DOHH2 (cell line): ENCODE data around the gene GBF1.
A peak's percentile ranks its signal among the peaks of the same experiment; 100 is the strongest.

Experiments used
- H3F3A ChIP-seq: fragments of 200-600 bp; sonication (generic), shearing (Covaris generic); 2 replicates; pipeline ENCODE4 v1.6.0; 2016; ENCODE audit warnings: antibody characterized with exemption, mild to moderate bottlenecking; ENCODE audit not compliant: control insufficient read depth, insufficient read depth
- H3K27ac ChIP-seq: fragments of 200-600 bp; sonication (generic); 2 replicates; pipeline ENCODE4 v1.5.1; 2014; ENCODE audit warnings: low read depth, mild to moderate bottlenecking, low read length, moderate library complexity
- H3K27me3 ChIP-seq: fragments of 200-600 bp; sonication (generic); 2 replicates; pipeline ENCODE4 v1.6.1; 2014; ENCODE audit warnings: mild to moderate bottlenecking, low read length, mixed read lengths; ENCODE audit not compliant: control insufficient read depth
- H3K36me3 ChIP-seq: fragments of 200-600 bp; sonication (generic); 2 replicates; pipeline ENCODE4 v1.6.1; 2014; ENCODE audit warnings: mild to moderate bottlenecking, low read length, moderate library complexity, mixed read lengths; ENCODE audit not compliant: control insufficient read depth
- H3K4me1 ChIP-seq: fragments of 200-600 bp; sonication (generic); 2 replicates; pipeline ENCODE4 v1.6.1; 2014; ENCODE audit warnings: mild to moderate bottlenecking, low read length, mixed read lengths; ENCODE audit not compliant: control insufficient read depth
- H3K4me2 ChIP-seq: fragments of 200-600 bp; sonication (generic); 2 replicates; pipeline ENCODE4 v1.6.0; 2014; ENCODE audit warnings: mild to moderate bottlenecking, low read length, moderate library complexity
- H3K4me3 ChIP-seq: fragments of 200-600 bp; sonication (generic); 2 replicates; pipeline ENCODE4 v1.5.1; 2014; ENCODE audit warnings: mild to moderate bottlenecking, low read length, mixed read lengths
- H3K79me2 ChIP-seq: fragments of 200-600 bp; sonication (generic); 2 replicates; pipeline ENCODE4 v1.6.1; 2014; ENCODE audit warnings: mild to moderate bottlenecking, low read length, mixed read lengths; ENCODE audit not compliant: control insufficient read depth
- H3K9me2 ChIP-seq: fragments of 200-600 bp; sonication (generic); replicated peaks from 2 replicates; pipeline ENCODE4 v1.6.1; 2014; ENCODE audit warnings: mild to moderate bottlenecking, low read length, mixed read lengths; ENCODE audit not compliant: control insufficient read depth
- H3K9me3 ChIP-seq: fragments of 200-600 bp; sonication (generic); 2 replicates; pipeline ENCODE4 v1.6.1; 2014; ENCODE audit warnings: antibody characterized with exemption, low read length, mixed read lengths; ENCODE audit not compliant: control insufficient read depth, insufficient read depth
- H4K20me1 ChIP-seq: fragments of 200-600 bp; sonication (generic); 2 replicates; pipeline ENCODE4 v1.6.0; 2014; ENCODE audit warnings: low read depth, mild to moderate bottlenecking, antibody characterized with exemption, low read length, moderate library complexity; ENCODE audit not compliant: control insufficient read depth, insufficient read depth
- EZH2phosphoT487 ChIP-seq: fragments of 200-600 bp; sonication (generic); IDR thresholded peaks from 2 replicates; pipeline ENCODE4 v1.6.1; 2017; ENCODE audit warnings: borderline replicate concordance, mild to moderate bottlenecking, antibody characterized with exemption, low read length, moderate library complexity, mixed read lengths
- TF ChIP-seq, protein P1 (sequence below): fragments of 200-600 bp; sonication (generic); IDR thresholded peaks from one replicate; pipeline ENCODE4 v1.5.1; 2014; ENCODE audit warnings: antibody characterized with exemption, mild to moderate bottlenecking, low read depth, low read length; ENCODE audit not compliant: poor library complexity, severe bottlenecking

Gene GBF1

GRCh38 chr10:102344067-102344466 is 98.7 kb downstream of the GBF1 start:
- Histone ChIP-seq H3K36me3 (peaks cover 5% of the 10 kb centered on the region; the same call in 1 of the 2 replicates), H3K79me2 (no peaks in the 10 kb centered on the region), H4K20me1 (no peaks in the 10 kb centered on the region), H3K9me3 (no peaks in the 10 kb centered on the region), H3K4me2 (no peak overlapping the region), H3K9me2 (no peaks in the 10 kb centered on the region), H3K4me1 (peaks cover 3% of the 10 kb centered on the region; the same call in 1 of the 2 replicates), H3K27me3 (no peaks in the 10 kb centered on the region), H3K4me3 (no peak overlapping the region), H3F3A (no peaks in the 10 kb centered on the region), H3K27ac (no peak overlapping the region)
- TF ChIP-seq, protein P1, sequence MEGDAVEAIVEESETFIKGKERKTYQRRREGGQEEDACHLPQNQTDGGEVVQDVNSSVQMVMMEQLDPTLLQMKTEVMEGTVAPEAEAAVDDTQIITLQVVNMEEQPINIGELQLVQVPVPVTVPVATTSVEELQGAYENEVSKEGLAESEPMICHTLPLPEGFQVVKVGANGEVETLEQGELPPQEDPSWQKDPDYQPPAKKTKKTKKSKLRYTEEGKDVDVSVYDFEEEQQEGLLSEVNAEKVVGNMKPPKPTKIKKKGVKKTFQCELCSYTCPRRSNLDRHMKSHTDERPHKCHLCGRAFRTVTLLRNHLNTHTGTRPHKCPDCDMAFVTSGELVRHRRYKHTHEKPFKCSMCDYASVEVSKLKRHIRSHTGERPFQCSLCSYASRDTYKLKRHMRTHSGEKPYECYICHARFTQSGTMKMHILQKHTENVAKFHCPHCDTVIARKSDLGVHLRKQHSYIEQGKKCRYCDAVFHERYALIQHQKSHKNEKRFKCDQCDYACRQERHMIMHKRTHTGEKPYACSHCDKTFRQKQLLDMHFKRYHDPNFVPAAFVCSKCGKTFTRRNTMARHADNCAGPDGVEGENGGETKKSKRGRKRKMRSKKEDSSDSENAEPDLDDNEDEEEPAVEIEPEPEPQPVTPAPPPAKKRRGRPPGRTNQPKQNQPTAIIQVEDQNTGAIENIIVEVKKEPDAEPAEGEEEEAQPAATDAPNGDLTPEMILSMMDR: no peak
- TF ChIP-seq EZH2phosphoT487: no peak

- Histone ChIP-seq H3K9me2 (no peaks in the 10 kb centered on the region), H4K20me1 (no peaks in the 10 kb centered on the region; the same call in 1 of the 2 replicates), H3K79me2 (no peaks in the 10 kb centered on the region), H3K36me3 (peaks cover 14% of the 10 kb centered on the region), H3K4me2 (no peak overlapping the region), H3K4me3 (no peak overlapping the region), H3K27me3 (no peaks in the 10 kb centered on the region), H3K27ac (no peak overlapping the region), H3K9me3 (no peaks in the 10 kb centered on the region), H3K4me1 (no peaks in the 10 kb centered on the region), H3F3A (no peaks in the 10 kb centered on the region)
- TF ChIP-seq EZH2phosphoT487: no peak
- TF ChIP-seq, protein P1: peak; percentile 46
Observed at GRCh38 chr10:102347236-102347828, 102.0 kb downstream of the GBF1 start.

DNA sequence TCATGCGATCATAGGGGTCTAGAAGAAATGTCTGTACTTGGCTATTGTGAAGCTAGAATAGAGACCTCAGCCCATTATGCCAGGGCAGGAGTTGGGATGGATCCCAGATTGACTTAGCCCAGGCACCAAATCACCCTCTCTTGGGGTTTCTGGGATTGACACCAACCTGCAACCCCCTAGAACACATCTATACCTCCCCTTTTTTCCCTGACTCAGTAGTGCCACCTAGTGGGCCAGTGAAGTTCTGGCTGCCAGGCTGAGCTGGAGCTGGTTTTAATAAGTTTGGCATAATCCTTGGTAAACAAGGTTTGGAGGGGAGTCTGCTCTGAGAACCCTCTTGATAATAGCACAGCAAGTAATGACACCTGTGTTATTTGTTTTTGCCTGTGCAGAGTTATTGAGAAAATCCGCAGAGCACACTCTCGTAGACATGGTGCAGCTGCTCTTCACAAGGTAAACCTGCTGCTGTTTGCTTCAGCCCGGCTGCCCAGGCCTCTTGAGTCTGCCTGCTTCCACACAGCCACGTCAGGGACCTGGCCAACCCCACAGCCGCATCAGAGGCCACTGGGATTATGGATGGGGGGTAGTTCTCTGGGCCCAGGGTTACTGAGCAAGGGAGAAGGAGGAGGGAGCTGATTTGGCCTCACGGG is 106.9 kb downstream of the GBF1 start:
- Histone ChIP-seq H3K4me3 (no peak overlapping the region), H3K36me3 (peaks cover 35% of the 10 kb centered on the region), H3K4me2 (no peak overlapping the region), H3K27ac (no peak overlapping the region), H3K9me3 (no peaks in the 10 kb centered on the region), H3F3A (no peaks in the 10 kb centered on the region), H3K4me1 (no peaks in the 10 kb centered on the region), H4K20me1 (no peaks in the 10 kb centered on the region; the same call in 1 of the 2 replicates), H3K27me3 (no peaks in the 10 kb centered on the region), H3K79me2 (no peaks in the 10 kb centered on the region), H3K9me2 (no peaks in the 10 kb centered on the region)
- no peak for TF ChIP-seq EZH2phosphoT487
- TF ChIP-seq, protein P1: peak; percentile 99
